Ascending aorta (tissue), 2 donors: Measurements from ENCODE around the gene SLC41A3. TPM values are rescaled to one million over a fixed set of nuclear protein-coding genes. Genes with fewer than 3 reads are reported as not detected.
"Not testable (repeated sequence)": the region's sequence is repeated elsewhere in the genome, so short reads cannot be mapped to it uniquely, and the experiment has no call there.

Experiments used
- DNase-seq, 2 donors: peaks; one replicate each; pipeline ENCODE4 v3.0.0-alpha.2; 2019; ENCODE audit warnings: low spot score in 2 of 2
- H3K27ac ChIP-seq, 2 donors: fragments of 200-600 bp; sonication (generic); one replicate each; pipeline ENCODE4 v1.5.1; 2016 to 2017; ENCODE audit warnings: mild to moderate bottlenecking in 1 of 2
- H3K27me3 ChIP-seq: fragments of 200-600 bp; sonication (generic); one replicate; pipeline ENCODE4 v1.5.1; 2017
- H3K36me3 ChIP-seq, 2 donors: fragments of 200-600 bp; sonication (generic); one replicate each; pipeline ENCODE4 v1.5.1; 2016
- H3K4me1 ChIP-seq, 2 donors: fragments of 200-600 bp; sonication (generic); one replicate each; pipeline ENCODE4 v1.5.1; 2016 to 2017; ENCODE audit warnings: mild to moderate bottlenecking in 1 of 2
- H3K4me3 ChIP-seq, 2 donors: fragments of 200-600 bp; sonication (generic); one replicate each; pipeline ENCODE4 v1.5.1; 2016 to 2017; ENCODE audit warnings: mild to moderate bottlenecking in 1 of 2
- H3K9me3 ChIP-seq, 2 donors: fragments of 200-600 bp; sonication (generic); one replicate each; pipeline ENCODE4 v1.5.1; 2016
- CTCF ChIP-seq, 3 experiments: fragments of 200-600 bp in 2 of 3; fragments of 450-650 bp in 1 of 3; sonication (generic) in 2 of 3; IDR thresholded peaks; one replicate each; pipeline ENCODE4 v1.5.1; 2016 to 2019; ENCODE audit warnings: antibody characterized with exemption in 3 of 3, mild to moderate bottlenecking in 1 of 3, moderate library complexity in 1 of 3
- intact Hi-C: fragments of 100-400 bp; cut with DNase I; formaldehyde crosslinking; loops from one replicate; pipeline ENCODE4 v1.15.1; 2023
- total RNA-seq: library from RNA; depleted of rRNA; stranded (reverse); fragments of >200 nt; gene quantifications from one replicate; pipeline ENCODE4 v1.1.0, GENCODE V29; 2016

SLC41A3 gene
- total RNA-seq, 1 donor from 2014 or later: 111 TPM

GRCh38 chr3:126097801-126098200 lies 13.9 kb upstream of the SLC41A3 start:
- Histone ChIP-seq H3K9me3 (no peaks in the 10 kb centered on the region), H3K27ac (peak overlapping the region; percentile 66 to 96), H3K4me3 (no peak overlapping the region), H3K4me1 (peaks cover 19 to 41% of the 10 kb centered on the region in 2 donors), H3K27me3 (no peaks in the 10 kb centered on the region), H3K36me3 (no peaks in the 10 kb centered on the region)
- intact Hi-C loops: no loop called here
- DNase-seq: no peak
- TF ChIP-seq CTCF (IDR thresholded peaks at IDR 0.05): no peak

GRCh38 chr3:126096274-126096673 lies 12.3 kb upstream of the SLC41A3 start:
- H3K4me3 ChIP-seq, H3K9me3 ChIP-seq, H3K27me3 ChIP-seq, H3K27ac ChIP-seq, intact Hi-C loops, DNase-seq, H3K36me3 ChIP-seq: not testable (repeated sequence)
- H3K4me1 ChIP-seq: peaks cover 9 to 27% of the 10 kb centered on the region in 2 donors

- H3K4me1 ChIP-seq, H3K27me3 ChIP-seq, H3K27ac ChIP-seq, H3K4me3 ChIP-seq, intact Hi-C loops, DNase-seq, H3K9me3 ChIP-seq, H3K36me3 ChIP-seq: not testable (repeated sequence)
Observed at GRCh38 chr3:126092128-126092527, 8.2 kb upstream of the SLC41A3 start.

GRCh38 chr3:126087552-126088175 lies 3.7 kb upstream of the SLC41A3 start:
- no peaks in the 10 kb centered on the region for H3K36me3 ChIP-seq
- intact Hi-C loops: no loop called here
- no peaks in the 10 kb centered on the region for H3K9me3 ChIP-seq
- no peak overlapping the region for H3K27ac ChIP-seq
- no peak for DNase-seq
- no peaks in the 10 kb centered on the region for H3K4me1 ChIP-seq
- H3K27me3 ChIP-seq: no peaks in the 10 kb centered on the region
- no peak for TF ChIP-seq CTCF (IDR thresholded peaks at IDR 0.05)
- H3K4me3 ChIP-seq: no peak overlapping the region

GRCh38 chr3:126085841-126086240 lies 1.9 kb upstream of the SLC41A3 start:
- intact Hi-C loops: loop anchor here (2.0 kb wide), 1 partner anchor 127 kb away; no protein-coding TSS in a partner anchor
- H3K4me1 ChIP-seq: peaks cover 0 to 4% of the 10 kb centered on the region in 2 donors
- no peaks in the 10 kb centered on the region for H3K27me3 ChIP-seq
- no peak for TF ChIP-seq CTCF (IDR thresholded peaks at IDR 0.05)
- H3K27ac ChIP-seq: no peak overlapping the region
- H3K4me3 ChIP-seq: no peak overlapping the region
- no peaks in the 10 kb centered on the region for H3K9me3 ChIP-seq
- no peaks in the 10 kb centered on the region for H3K36me3 ChIP-seq
- DNase-seq: no peak

GRCh38 chr3:126085276-126085675 lies 1.4 kb upstream of the SLC41A3 start:
- H3K4me1 ChIP-seq: peaks cover 0 to 4% of the 10 kb centered on the region in 2 donors
- peak overlapping the region; percentile 93 to 94 for H3K27ac ChIP-seq
- H3K4me3 ChIP-seq: no peak overlapping the region
- H3K9me3 ChIP-seq: no peaks in the 10 kb centered on the region
- intact Hi-C loops: loop anchor here (2.0 kb wide), 1 partner anchor 128 kb away; no protein-coding TSS in a partner anchor
- no peaks in the 10 kb centered on the region for H3K36me3 ChIP-seq
- no peak for DNase-seq
- no peak for TF ChIP-seq CTCF (IDR thresholded peaks at IDR 0.05)
- H3K27me3 ChIP-seq: no peaks in the 10 kb centered on the region
